Neuronal stem cell (in vitro differentiated cells): ENCODE results near the gene ASMT.

Source experiments
- DNase-seq: peaks from one replicate; pipeline ENCODE4 v3.0.0-alpha.2; 2013; ENCODE audit warnings: low spot score
- H2AFZ ChIP-seq: one replicate; pipeline ENCODE4 v1.6.1; 2013; ENCODE audit warnings: mild to moderate bottlenecking, low read length, inconsistent platforms
- H2AK5ac ChIP-seq: 2 replicates; pipeline ENCODE4 v1.6.1; 2013; ENCODE audit warnings: low read depth, mild to moderate bottlenecking, inconsistent platforms, low read length, moderate library complexity, mixed read lengths
- H2BK120ac ChIP-seq: 2 replicates; pipeline ENCODE4 v1.6.1; 2013; ENCODE audit warnings: low read depth, mild to moderate bottlenecking, inconsistent platforms, low read length, moderate library complexity, mixed read lengths
- H2BK12ac ChIP-seq: one replicate; pipeline ENCODE4 v1.6.1; 2013; ENCODE audit warnings: low read length, inconsistent platforms
- H2BK15ac ChIP-seq: 2 replicates; pipeline ENCODE4 v1.6.1; 2013; ENCODE audit warnings: mild to moderate bottlenecking, low read length, inconsistent platforms, mixed read lengths
- H2BK5ac ChIP-seq: one replicate; pipeline ENCODE4 v1.6.1; 2013; ENCODE audit warnings: inconsistent platforms, mild to moderate bottlenecking, low read length, moderate library complexity
- H3K14ac ChIP-seq: one replicate; pipeline ENCODE4 v1.6.1; 2013; ENCODE audit warnings: low read length, inconsistent platforms
- H3K18ac ChIP-seq: 2 replicates; pipeline ENCODE4 v1.6.1; 2013; ENCODE audit warnings: low read length, inconsistent platforms
- H3K23ac ChIP-seq: 2 replicates; pipeline ENCODE4 v1.6.1; 2013; ENCODE audit warnings: low read depth, mild to moderate bottlenecking, mixed read lengths, low read length, inconsistent platforms; ENCODE audit not compliant: poor library complexity
- H3K27ac ChIP-seq: replicated peaks from 3 replicates; pipeline ENCODE4 v1.5.1; 2013; ENCODE audit warnings: low read length, inconsistent platforms
- H3K27me3 ChIP-seq, 3 experiments: 2 replicates each; pipeline ENCODE4 v1.6.1; 2013; ENCODE audit warnings: low read length in 3 of 3, mild to moderate bottlenecking in 2 of 3, inconsistent platforms in 1 of 3, low read depth in 1 of 3, mixed read lengths in 1 of 3, moderate library complexity in 1 of 3; ENCODE audit not compliant: control insufficient read depth in 3 of 3, insufficient read depth in 3 of 3
- H3K36me3 ChIP-seq, 2 donors: replicated peaks in 1 of 2; 2 replicates each; pipeline ENCODE4 v1.6.1; 2013; ENCODE audit warnings: low read length in 2 of 2; ENCODE audit not compliant: control insufficient read depth in 2 of 2, insufficient read depth in 2 of 2
- H3K4ac ChIP-seq: 2 replicates; pipeline ENCODE4 v1.6.1; 2013; ENCODE audit warnings: inconsistent platforms, mild to moderate bottlenecking, low read length, moderate library complexity
- H3K4me1 ChIP-seq, 2 donors: 1 replicate in 1 of 2; 2 replicates in 1 of 2; pipeline ENCODE4 v1.6.1; 2013; ENCODE audit warnings: low read length in 2 of 2, low read depth in 1 of 2; ENCODE audit not compliant: control insufficient read depth in 2 of 2, insufficient read depth in 1 of 2
- H3K4me2 ChIP-seq: one replicate; pipeline ENCODE4 v1.6.1; 2013; ENCODE audit warnings: mild to moderate bottlenecking, low read length, inconsistent platforms; ENCODE audit not compliant: insufficient read depth, poor library complexity, severe bottlenecking
- H3K4me3 ChIP-seq, 2 donors: 2 replicates each; pipeline ENCODE4 v1.5.1; 2013; ENCODE audit warnings: low read length in 2 of 2, mild to moderate bottlenecking in 2 of 2, inconsistent platforms in 1 of 2, moderate library complexity in 1 of 2
- H3K79me1 ChIP-seq: one replicate; pipeline ENCODE4 v1.6.1; 2013; ENCODE audit warnings: low read depth, mild to moderate bottlenecking, inconsistent platforms, low read length, moderate library complexity
- H3K9ac ChIP-seq: one replicate; pipeline ENCODE4 v1.6.1; 2013; ENCODE audit warnings: mild to moderate bottlenecking, low read depth, low read length, inconsistent platforms; ENCODE audit not compliant: poor library complexity
- H3K9me3 ChIP-seq, 2 donors: replicated peaks in 1 of 2; 2 replicates each; pipeline versions ENCODE3 to v1.6.1; 2013; ENCODE audit warnings: low read length in 2 of 2, mild to moderate bottlenecking in 2 of 2, inconsistent platforms in 1 of 2, low read depth in 1 of 2, mixed read lengths in 1 of 2, moderate library complexity in 1 of 2; ENCODE audit not compliant: control insufficient read depth in 2 of 2, insufficient read depth in 1 of 2
- H4K8ac ChIP-seq: one replicate; pipeline ENCODE4 v1.6.1; 2013; ENCODE audit warnings: low read depth, mild to moderate bottlenecking, inconsistent platforms, low read length, moderate library complexity
- H4K91ac ChIP-seq: one replicate; pipeline ENCODE4 v1.6.1; 2013; ENCODE audit warnings: low read length, low read depth, mild to moderate bottlenecking, inconsistent platforms; ENCODE audit not compliant: poor library complexity
- WGBS, 2 donors: extraction: QIAGEN DNeasy Blood & Tissue Kit; methylation state at CpG; one replicate each; pipeline ENCODE4 v1.1.7; 2013; ENCODE audit warnings: missing lambda C conversion rate in 2 of 2, mixed read lengths in 1 of 2; ENCODE audit not compliant: insufficient read length in 2 of 2, insufficient replicate concordance in 1 of 2; ENCODE audit errors: extremely low coverage in 2 of 2; 5-methylcytosine and 5-hydroxymethylcytosine counted together

Gene ASMT

DNA sequence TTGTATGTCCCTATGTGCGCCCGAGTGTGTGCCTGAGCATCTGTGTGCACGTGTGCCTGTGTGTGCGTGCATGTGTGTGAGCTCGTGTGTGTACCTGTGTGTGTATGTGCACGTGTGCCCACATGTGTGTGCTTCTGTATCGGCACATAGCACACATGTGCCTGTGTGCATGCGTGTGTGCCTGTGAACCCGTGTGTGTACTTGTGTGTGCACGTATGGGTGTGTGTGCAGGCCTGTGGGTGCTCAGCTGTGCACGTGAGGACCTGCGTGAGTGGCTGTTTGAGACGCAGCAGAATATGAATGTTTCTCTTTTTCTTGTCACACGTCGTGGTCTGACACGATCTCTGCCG lies 19.2 kb upstream of the ASMT start:
- Histone ChIP-seq H3K27ac (no peak overlapping the region), H4K8ac (no peak overlapping the region), H3K4me3 (peak overlapping the region in 1 of 2 donors; percentile 68), H3K79me1 (peaks cover 55% of the 10 kb centered on the region), H3K27me3 (no peaks in the 10 kb centered on the region), H3K14ac (no peak overlapping the region), H3K9ac (peak overlapping the region; percentile 66), H3K18ac (no peak overlapping the region), H2BK5ac (no peak overlapping the region), H2BK120ac (no peak overlapping the region), H3K9me3 (peaks cover 0 to 3% of the 10 kb centered on the region in 2 donors), H3K4me2 (no peak overlapping the region), H3K4ac (no peak overlapping the region), H3K36me3 (peaks cover 63 to 77% of the 10 kb centered on the region in 2 donors), H2BK12ac (no peak overlapping the region), H2BK15ac (no peak overlapping the region), H3K4me1 (peaks cover 3 to 5% of the 10 kb centered on the region in 2 donors), H2AFZ (no peak overlapping the region), H4K91ac (peak overlapping the region; percentile 45), H3K23ac (no peak overlapping the region), H2AK5ac (no peak overlapping the region)
- WGBS, 2 donors = no CpG with 5 or more reads among the region's 17 CpGs
- no peak for DNase-seq

DNA sequence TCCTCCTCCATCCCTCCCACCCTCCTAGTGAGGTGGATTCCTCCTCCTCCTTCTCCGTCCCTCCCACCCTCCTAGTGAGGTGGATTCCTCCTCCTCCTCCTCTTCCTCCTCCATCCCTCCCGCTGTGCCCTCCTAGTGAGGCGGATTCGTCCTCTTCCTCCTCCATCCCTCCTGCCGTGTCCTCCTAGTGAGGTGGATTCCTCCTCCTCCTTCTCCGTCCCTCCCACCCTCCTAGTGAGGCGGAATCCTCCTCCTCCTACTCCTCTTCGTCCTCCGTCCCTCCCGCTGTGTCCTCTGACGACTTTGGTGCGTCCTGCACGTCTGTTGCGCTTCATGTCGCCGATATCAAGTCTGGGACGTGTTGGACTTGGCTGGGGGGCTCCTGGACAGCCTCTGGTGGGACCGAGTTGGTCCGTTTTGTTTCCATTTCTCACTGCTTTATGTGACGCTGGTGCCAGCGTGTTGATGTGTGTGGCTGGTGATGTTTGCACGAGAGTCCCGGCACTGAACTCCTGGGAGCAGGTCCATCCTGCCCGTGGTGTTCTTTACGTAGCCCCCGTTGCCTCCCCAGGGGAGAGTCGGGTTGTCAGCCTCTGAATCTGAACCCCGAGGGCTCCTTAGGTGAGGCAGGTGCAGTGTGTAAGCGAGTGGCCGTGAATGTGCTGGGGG lies 18.0 kb upstream of the ASMT start:
- Histone ChIP-seq H3K9me3 (peaks cover 0 to 4% of the 10 kb centered on the region in 2 donors), H2BK15ac (no peak overlapping the region), H3K4me1 (peaks cover 3 to 5% of the 10 kb centered on the region in 2 donors), H3K79me1 (peaks cover 58% of the 10 kb centered on the region), H2BK5ac (no peak overlapping the region), H3K14ac (peak overlapping the region; percentile 31), H3K27me3 (no peaks in the 10 kb centered on the region), H3K23ac (peak overlapping the region; percentile 43), H3K27ac (no peak overlapping the region), H2BK120ac (no peak overlapping the region), H3K4me3 (no peak overlapping the region), H4K91ac (no peak overlapping the region), H2BK12ac (no peak overlapping the region), H3K36me3 (peaks cover 74 to 88% of the 10 kb centered on the region in 2 donors), H2AK5ac (no peak overlapping the region), H2AFZ (no peak overlapping the region), H3K9ac (no peak overlapping the region), H3K4me2 (no peak overlapping the region), H3K18ac (no peak overlapping the region), H4K8ac (peak overlapping the region; percentile 17), H3K4ac (no peak overlapping the region)
- no peak for DNase-seq
- no CpG with 5 or more reads among the region's 30 CpGs for whole genome bisulfite sequencing, 2 donors

DNA sequence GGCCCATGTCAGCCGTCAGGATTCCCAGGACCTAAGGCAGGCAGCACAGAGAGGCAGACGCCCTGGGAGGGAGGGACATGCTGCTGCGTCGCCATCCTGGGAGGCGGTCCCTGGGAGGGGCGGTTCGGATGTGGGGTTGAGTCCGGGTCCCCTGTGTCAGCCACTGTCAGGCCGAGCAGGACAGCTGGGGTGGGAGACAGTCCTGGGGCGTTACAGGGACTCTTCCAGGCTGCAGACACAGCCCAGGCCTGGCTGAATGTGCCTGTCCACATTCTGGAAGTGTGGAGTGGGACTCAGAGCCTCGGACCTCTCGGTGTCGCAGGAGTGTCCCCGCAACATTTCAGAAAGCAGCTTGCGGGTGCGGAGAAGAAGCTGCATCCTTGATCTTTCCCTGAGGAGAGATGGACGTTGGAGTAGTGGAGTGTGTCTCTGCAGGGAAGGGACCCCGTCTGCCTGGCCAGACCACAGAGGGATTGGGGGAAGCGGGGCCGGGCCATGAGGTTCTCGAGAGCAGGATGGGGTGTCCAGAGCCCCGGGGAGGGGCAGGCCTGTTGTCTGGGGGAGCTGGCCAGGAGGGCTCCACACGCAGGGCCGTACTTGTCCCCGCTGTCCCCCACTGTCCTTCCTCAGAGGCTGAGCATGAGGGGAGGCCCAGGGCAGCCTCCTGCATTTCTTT lies 17.4 kb upstream of the ASMT start:
- H3K4me2 ChIP-seq = no peak overlapping the region
- WGBS, 2 donors = no CpG with 5 or more reads among the region's 25 CpGs
- no peak overlapping the region for H3K27ac ChIP-seq
- no peak overlapping the region for H3K14ac ChIP-seq
- H3K4me1 ChIP-seq = peaks cover 2 to 3% of the 10 kb centered on the region in 2 donors
- H3K9me3 ChIP-seq = peaks cover 4 to 6% of the 10 kb centered on the region in 2 donors
- no peak overlapping the region for H3K4ac ChIP-seq
- H3K23ac ChIP-seq = peak overlapping the region; percentile 43
- peaks cover 78 to 95% of the 10 kb centered on the region in 2 donors for H3K36me3 ChIP-seq
- no peak overlapping the region for H3K4me3 ChIP-seq
- H3K79me1 ChIP-seq = peaks cover 53% of the 10 kb centered on the region
- DNase-seq = no peak
- no peak overlapping the region for H2BK120ac ChIP-seq
- no peaks in the 10 kb centered on the region for H3K27me3 ChIP-seq
- no peak overlapping the region for H4K8ac ChIP-seq
- no peak overlapping the region for H2BK15ac ChIP-seq
- H2BK5ac ChIP-seq = no peak overlapping the region
- no peak overlapping the region for H2AFZ ChIP-seq
- no peak overlapping the region for H2AK5ac ChIP-seq
- H3K18ac ChIP-seq = no peak overlapping the region
- H2BK12ac ChIP-seq = no peak overlapping the region
- no peak overlapping the region for H4K91ac ChIP-seq
- H3K9ac ChIP-seq = no peak overlapping the region

DNA sequence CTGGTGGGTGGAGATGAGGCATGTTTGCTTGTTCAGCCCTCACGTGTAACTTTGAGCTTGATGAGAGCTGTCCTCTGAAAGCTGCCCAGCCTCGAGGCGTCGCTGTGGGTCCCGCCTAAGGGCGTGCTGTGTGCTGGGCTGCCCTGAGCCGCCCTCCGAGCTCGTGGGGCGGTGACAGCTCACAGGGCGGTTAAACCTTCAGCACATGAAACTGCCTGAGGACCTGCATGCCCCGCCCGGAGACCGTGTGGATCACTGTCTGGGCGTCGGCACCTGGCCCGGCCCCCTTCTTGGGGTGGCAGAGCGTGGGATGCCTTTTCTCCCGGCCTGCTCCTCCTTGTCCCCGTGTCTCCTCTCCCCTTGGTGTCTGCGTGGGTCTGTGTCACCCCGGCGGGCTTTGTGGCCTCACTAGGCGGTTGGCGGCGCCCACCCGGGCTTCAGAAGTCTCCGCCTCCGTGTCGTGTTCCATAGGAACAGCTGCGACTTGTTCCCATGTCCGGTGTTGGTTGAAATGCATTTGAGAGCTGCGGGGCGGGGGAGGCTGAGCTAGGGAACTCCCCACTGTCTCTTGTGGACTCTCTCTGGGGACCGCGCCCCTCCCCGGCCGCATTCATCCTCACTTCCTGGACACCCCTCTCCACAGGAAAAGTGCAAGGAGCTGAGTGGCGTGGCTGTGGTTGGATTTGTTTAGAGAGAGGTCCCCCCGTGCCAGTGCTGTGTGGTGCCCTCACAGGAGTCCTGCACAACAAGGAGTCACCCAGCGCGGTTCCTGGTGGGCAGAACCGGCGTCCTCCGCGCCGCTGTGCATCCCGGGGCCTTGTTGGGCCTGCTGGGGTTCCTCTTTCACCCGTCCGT lies 16.6 kb upstream of the ASMT start:
- H2BK120ac ChIP-seq = no peak overlapping the region
- H3K4me2 ChIP-seq = no peak overlapping the region
- no CpG with 5 or more reads among the region's 50 CpGs for WGBS, 2 donors
- no peak for DNase-seq
- H3K4me1 ChIP-seq = no peaks in the 10 kb centered on the region
- no peak overlapping the region for H3K23ac ChIP-seq
- no peak overlapping the region for H3K9ac ChIP-seq
- no peak overlapping the region for H3K14ac ChIP-seq
- peaks cover 47% of the 10 kb centered on the region for H3K79me1 ChIP-seq
- no peak overlapping the region for H2BK12ac ChIP-seq
- H3K4me3 ChIP-seq = no peak overlapping the region
- H2AK5ac ChIP-seq = no peak overlapping the region
- no peak overlapping the region for H2BK15ac ChIP-seq
- H3K4ac ChIP-seq = no peak overlapping the region
- no peak overlapping the region for H2AFZ ChIP-seq
- H3K27ac ChIP-seq = no peak overlapping the region
- H3K9me3 ChIP-seq = peaks cover 4 to 6% of the 10 kb centered on the region in 2 donors
- H3K36me3 ChIP-seq = peaks cover 81 to 96% of the 10 kb centered on the region in 2 donors
- H4K91ac ChIP-seq = no peak overlapping the region
- H4K8ac ChIP-seq = no peak overlapping the region
- H3K18ac ChIP-seq = no peak overlapping the region
- no peaks in the 10 kb centered on the region for H3K27me3 ChIP-seq
- no peak overlapping the region for H2BK5ac ChIP-seq
